Fibroblast of skin of left biceps (primary cell): ENCODE results near the gene ELAPOR2.
"Not testable (repeated sequence)": the region's sequence is repeated elsewhere in the genome, so short reads cannot be mapped to it uniquely, and the experiment has no call there.

Experiments used
- DNase-seq, 2 experiments: peaks; one replicate each; pipeline ENCODE4 v3.0.0-alpha.2; 2013; ENCODE audit warnings: low read depth in 2 of 2

The ELAPOR2 gene

DNA sequence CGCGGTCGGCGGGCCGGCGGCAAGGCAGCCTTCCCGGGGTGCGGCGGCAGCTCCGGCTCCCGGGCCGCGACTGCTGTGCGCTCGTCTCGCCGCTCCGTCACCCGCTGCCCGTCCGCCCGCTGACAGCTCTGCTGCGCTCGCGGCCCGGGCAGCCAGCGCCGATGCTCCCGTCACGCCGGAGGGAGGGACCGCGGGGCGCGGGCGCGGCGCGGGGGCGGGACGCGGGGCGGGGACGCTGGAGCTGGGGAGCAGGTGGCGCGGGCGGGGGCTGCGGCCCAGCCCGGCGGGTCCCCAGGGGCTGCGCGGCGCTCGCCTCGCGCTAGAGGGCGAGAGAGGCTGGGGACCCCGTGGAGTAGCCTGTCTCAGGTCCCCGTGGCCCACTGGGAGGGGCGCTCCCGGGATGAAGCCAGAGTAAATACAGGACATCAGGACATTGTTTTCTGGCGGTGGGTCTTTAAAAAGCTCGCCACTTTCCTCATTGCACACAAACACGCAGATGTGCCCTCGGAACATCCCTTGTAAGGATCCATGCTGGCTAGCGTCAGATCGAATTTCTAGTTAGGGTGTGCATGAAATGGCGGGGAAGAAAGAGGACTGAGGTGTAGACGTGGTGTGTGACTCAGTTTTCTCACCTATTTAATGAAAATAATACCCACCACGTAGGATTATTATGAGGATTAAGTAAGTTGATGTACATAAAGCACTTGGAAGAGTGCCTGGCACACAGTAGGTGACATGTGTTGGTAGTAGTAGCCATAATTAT lies at the start of gene ELAPOR2:
ELAPOR2 (minus strand) TSS at position 130 of the 763 bp plus-strand sequence. CDS start 141 bp downstream, outside the sequence.
- peak; percentile 1 to 3 for DNase-seq

DNA sequence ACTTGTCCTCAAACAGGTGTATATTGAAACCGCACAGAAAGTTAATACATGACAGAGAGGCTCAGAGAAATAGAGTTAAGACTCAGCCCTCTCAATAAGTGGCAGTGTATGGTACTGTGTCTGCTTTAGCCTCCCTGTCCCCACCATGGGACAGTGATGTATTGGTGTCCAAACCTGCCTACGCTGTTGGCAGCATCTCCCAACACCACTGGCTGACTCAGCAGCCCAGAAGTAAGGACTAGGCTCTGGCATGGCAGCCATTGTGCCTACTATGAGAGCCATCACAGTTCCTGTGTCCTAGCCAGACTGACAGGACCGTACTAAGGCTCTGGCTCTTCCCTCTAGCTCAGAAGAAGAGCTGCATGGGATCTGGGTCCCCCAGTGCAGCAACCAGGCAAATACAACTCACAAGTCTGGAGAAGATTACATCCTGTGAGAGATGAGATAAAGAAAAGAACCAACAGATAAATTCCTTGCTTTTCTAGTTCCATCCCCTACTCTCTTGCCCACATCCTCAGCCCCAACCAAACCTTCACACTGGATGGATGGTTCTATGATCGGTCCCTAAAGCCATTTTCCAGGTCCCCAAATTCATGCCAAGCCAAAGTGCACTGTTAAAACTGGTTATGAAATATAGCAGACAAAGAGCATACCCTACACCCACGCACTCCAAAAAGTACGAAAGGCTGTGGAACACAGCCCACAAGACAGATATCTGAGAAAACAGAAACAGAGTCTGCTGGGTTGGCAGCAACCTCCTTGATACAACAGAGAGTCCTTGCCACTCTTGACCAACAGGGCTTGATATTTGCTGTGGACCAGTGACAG lies 48.7 kb upstream of the ELAPOR2 start:
- no peak for DNase-seq

DNA sequence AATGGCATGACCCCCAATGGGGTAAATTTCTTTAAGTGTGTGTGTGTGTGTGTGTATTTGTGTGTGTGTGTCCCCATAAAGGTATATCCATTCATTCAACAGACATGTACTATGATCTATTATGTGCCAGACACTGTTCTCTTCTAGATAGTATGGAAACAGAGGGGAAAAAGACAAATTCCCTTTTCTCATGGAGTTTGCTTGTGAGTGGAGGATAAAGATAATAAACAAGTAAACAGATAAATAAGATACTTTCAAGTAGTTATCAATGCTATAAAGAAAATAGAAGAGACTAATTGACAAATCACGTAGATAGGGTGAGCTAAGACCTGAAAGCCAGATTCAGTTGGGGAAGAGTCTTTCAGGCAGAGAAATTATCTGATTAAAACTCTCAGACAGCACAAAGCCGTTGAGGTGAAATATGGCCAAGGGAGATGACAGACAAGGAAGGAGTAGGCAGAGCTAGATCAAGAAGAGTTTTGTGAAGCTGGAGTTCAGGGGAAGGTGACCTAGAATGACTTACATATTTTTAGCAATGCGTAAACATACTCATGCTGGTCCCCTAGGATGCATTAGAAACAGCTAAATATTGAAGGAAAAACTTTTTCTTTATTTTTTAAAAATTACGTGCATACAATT lies 47.6 kb upstream of the ELAPOR2 start:
- DNase-seq = no peak

- DNase-seq = no peak
These were observed 45.9 kb upstream of the ELAPOR2 start for GRCh38 chr7:87105401-87105800.

DNA sequence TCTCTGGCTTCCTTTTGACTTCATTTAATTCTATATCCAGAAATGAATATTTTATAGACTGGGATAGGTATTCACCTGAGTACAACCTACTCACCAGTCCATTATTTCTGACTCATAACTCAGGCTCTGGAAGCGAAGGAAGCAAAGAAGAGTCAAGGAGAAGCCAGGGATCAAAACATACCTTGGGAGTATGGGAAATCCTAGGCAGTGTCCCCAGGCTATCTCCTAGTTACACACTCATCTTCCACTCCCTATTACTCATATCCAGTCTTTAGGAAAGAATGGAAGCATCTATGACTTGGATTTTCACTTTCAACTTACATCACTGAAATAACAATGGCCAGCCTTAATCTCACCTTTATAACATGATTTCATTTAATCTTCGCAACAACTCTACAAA lies 40.9 kb upstream of the ELAPOR2 start:
- no peak for DNase-seq

- DNase-seq = not testable (repeated sequence)
These were observed 37.9 kb upstream of the ELAPOR2 start for GRCh38 chr7:87097375-87097774.

DNA sequence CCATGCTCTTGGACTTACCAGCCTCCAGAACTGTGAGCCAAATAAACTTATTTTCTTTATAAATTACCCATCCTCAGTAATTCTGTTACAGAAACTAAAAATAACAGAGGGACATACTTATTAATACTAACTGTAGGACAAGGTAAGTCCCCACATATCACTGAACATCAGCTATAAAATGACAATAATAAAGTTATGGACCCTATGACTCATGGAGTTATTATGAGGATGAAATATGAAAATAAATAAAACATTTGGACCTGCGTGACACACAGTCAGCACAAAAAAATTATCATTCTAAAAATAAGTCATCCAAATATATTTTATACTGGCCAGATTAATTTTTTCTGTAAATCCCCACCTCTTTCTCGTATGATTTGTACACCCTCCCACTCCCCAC lies 34.9 kb upstream of the ELAPOR2 start:
- DNase-seq = no peak

DNA sequence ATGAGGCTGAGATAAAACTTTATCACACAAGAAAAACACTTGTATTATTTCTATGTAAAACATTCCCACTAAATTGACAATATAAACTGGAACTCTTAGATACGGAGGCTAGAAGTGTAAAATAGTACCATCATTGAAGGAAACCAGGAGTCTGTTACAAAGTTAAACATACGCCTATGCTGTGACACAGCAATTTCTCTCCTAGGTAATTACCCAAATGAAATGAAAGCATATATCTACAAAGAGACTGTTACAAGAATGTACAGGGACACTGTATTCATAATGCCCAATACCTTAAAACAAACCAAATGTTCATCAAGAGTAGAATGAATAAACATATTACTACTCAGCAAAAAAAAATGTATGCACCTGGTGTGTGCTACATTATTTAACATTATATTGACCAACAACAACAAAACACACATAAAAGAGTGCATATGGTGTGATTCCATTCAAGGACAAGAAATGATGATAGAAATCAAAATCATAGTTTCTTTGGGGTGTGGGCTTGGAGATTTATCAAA lies 33.2 kb upstream of the ELAPOR2 start:
- no peak for DNase-seq

- no peak for DNase-seq
These were observed 32.1 kb upstream of the ELAPOR2 start for GRCh38 chr7:87091487-87092066.

DNA sequence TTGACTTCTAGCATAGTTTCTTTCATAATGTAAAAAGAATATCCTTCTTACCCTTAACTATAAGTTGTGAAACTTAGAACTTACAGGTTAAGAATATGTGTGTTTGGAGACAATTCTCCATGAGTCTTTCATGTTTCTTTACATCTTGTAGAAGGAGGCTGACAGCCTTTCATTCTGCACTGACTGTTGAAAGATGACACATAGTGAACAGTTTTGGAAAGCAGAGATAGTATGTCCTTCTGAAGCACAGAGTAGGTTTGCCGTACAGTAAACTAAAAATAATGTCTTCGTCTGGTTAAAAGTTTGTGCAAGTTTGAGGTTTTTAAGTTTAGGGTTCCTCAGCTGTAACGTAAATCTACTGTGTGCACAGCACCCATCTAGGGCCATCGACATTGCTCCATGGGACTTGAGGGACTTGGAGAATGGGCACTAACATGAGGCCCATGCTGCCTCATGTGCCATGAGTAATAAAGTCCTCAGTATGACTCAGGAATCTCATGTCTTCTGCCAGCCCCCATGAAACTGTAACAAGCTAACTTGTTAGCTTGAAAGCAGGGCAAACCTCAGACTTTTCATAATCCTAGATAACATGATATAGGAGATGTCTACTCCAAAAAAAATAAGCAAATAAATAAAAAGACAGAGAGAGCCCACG lies 24.5 kb upstream of the ELAPOR2 start:
- no peak for DNase-seq

DNA sequence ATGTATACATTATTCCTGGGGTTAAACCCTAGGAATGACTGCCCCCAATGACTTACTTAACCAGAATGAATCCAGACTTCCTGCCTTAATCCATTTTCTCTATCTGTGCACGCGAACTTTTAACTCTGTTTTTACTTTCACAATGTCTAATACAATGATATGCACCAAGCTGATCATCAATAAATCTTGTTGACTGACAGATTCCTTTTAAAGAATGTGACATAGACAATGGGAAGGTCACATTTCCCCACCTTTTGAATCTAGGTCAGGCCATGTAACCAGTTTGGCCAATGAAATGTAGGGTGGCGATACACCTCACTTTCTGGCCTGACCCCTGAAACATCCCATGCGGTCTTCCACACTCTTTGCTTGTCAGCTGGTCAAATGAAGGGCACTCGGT lies 23.2 kb upstream of the ELAPOR2 start:
- no peak for DNase-seq

- DNase-seq = no peak
These were observed 16.4 kb upstream of the ELAPOR2 start for GRCh38 chr7:87075671-87076404.

DNA sequence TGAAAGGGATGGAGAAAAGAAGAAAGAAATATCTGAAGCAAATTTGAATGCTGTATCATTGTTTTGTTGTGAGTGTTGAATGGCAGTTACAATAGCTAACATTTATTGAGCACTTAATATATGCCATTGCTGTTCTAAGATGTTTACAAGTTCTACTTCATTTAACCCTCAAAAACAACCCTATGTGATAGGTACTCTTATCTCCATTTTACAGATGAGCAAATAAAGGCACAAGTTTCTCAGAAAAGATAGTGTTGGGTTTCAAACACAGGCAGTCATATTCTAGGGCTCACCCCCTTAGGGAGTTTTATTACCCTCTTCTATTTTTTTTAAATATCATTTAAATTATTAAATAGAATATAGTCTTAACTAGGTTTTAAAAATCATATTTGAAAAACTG lies 8.3 kb upstream of the ELAPOR2 start:
- DNase-seq = no peak

- DNase-seq = no peak
These were observed 759 bp upstream of the ELAPOR2 start for GRCh38 chr7:87060288-87060537.

DNA sequence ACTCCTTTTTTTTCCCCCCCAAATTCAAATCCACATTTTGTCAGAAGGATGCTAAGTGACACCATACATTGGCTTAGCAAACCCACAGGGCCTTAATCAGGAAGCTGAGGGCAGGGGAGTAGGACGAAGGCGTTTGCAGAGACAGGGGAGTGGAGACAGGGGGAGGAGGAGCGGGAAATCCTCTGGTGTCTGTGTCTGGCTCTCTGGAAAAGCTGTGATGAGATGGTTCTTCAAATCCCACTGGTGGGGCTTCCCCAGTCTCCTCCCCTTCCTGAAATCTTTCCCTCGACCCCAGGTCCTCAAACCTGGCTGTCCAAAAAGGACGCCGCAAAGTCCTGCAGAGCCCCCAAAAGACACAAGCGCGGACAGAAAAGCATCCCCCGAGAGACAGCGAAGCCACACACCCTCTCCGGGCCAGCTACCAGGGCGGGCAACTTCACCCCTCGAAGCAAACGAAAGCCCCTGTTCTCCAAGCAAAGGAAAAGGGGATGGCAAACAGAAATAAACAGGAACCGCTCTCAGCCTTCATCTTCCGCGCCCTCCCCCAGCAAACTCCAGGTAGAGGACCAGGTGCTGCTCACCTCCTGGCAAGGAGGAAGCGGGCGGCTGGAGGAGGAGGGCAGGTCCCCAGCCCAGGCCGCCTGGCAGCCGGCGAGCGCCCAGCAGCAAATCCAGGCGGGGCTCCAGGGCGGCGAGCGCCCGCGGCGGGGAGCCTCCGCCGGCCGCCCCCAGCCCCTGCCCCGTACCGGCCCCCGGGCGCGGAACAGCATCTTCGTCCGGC lies 520 bp downstream of the ELAPOR2 start:
- DNase-seq = no peak

GRCh38 chr7:87057210-87057609 lies 2.2 kb downstream of the ELAPOR2 start:
- no peak for DNase-seq

DNA sequence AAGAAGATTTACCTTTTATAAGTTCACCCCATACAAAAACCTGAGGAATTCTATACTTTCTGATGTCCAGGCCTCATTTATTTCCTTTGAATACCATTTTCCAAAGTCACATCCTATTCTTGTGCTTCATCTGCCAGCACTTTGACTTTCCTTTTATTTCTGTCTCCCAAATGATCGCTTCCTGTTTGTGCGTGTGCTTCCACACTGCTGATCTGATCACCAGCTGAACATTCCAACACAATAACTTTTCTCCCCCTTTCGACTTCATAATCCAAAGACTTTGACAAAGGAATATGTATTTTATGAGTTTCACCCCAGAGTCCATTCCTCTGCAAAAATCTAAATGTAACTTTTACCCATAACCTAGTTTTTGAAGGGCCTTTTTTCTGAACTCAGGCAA lies 3.1 kb downstream of the ELAPOR2 start:
- DNase-seq = no peak

GRCh38 chr7:87048839-87049238 lies 10.6 kb downstream of the ELAPOR2 start:
- DNase-seq = no peak

GRCh38 chr7:87046456-87046855 lies 13.0 kb downstream of the ELAPOR2 start:
- no peak for DNase-seq

DNA sequence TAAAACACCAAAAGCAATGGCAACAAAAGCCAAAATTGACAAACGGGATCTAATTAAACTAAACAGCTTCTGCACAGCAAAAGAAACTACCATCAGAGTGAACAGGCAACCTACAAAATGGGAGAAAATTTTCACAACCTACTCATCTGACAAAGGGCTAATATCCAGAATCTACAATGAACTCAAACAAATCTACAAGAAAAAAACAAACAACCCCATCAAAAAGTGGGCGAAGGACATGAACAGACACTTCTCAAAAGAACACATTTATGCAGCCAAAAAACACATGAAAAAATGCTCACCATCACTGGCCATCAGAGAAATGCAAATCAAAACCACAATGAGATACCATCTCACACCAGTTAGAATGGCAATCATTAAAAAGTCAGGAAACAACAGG lies 14.7 kb downstream of the ELAPOR2 start:
- DNase-seq = not testable (repeated sequence)
